Osteocyte (in vitro differentiated cells): ENCODE results near the gene ZNF774. TPM values are rescaled to one million over a fixed set of nuclear protein-coding genes. Genes with fewer than 3 reads are reported as not detected.
A peak's percentile ranks its signal among the peaks of the same experiment; 100 is the strongest.

Experiments
- DNase-seq: peaks from one replicate; pipeline ENCODE4 v3.0.0; 2021; ENCODE audit warnings: mixed read lengths; ENCODE audit not compliant: unreplicated experiment; ENCODE audit errors: extremely low spot score
- H3K27ac Mint-ChIP-seq: one replicate; pipeline ENCODE4 v1.8.0; 2021; ENCODE audit warnings: mild to moderate bottlenecking, mixed read lengths; ENCODE audit not compliant: unreplicated experiment
- H3K27me3 Mint-ChIP-seq: one replicate; pipeline ENCODE4 v1.8.0; 2021; ENCODE audit warnings: mixed read lengths; ENCODE audit not compliant: unreplicated experiment
- H3K36me3 Mint-ChIP-seq: one replicate; pipeline ENCODE4 v1.8.0; 2021; ENCODE audit warnings: mixed read lengths; ENCODE audit not compliant: unreplicated experiment
- H3K4me1 Mint-ChIP-seq: one replicate; pipeline ENCODE4 v1.8.0; 2021; ENCODE audit warnings: mixed read lengths; ENCODE audit not compliant: unreplicated experiment
- H3K4me3 Mint-ChIP-seq: one replicate; pipeline ENCODE4 v1.8.0; 2021; ENCODE audit warnings: mild to moderate bottlenecking, moderate library complexity, mixed read lengths; ENCODE audit not compliant: unreplicated experiment
- H3K9me3 Mint-ChIP-seq: one replicate; pipeline ENCODE4 v1.8.0; 2021; ENCODE audit warnings: mixed read lengths; ENCODE audit not compliant: unreplicated experiment
- total RNA-seq: library from RNA; stranded (reverse); gene quantifications from 2 replicates; pipeline ENCODE4 v1.2.1, GENCODE V29; 2021
- TF ChIP-seq, protein P1 (sequence below): fragments of 200-600 bp; sonication (generic); IDR thresholded peaks from 2 replicates; pipeline ENCODE4 v1.5.0; 2021; ENCODE audit warnings: antibody characterized with exemption, mild to moderate bottlenecking, moderate library complexity

ZNF774 gene
- total RNA-seq, 1 donor from 2014 or later = 1.6 TPM

DNA sequence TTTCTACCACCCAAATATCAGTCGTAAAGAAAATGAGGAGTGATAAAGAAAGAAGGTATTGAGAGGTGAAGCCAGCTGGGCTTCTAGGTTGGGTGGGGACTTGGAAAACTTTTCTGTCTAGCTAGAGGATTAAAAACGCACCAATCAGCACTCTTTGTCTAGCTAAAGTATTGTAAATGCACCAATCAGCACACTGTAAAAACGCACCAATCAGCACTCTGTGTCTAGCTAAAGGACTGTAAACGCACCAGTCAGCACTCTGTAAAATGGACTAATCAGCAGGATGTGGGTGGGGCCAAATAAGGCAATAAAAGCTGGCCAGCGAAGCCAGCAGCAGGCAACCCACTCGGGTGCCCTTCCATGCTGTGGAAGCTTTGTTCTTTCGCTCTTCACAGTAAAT is 23.0 kb downstream of the ZNF774 start:
- TF ChIP-seq, protein P1, sequence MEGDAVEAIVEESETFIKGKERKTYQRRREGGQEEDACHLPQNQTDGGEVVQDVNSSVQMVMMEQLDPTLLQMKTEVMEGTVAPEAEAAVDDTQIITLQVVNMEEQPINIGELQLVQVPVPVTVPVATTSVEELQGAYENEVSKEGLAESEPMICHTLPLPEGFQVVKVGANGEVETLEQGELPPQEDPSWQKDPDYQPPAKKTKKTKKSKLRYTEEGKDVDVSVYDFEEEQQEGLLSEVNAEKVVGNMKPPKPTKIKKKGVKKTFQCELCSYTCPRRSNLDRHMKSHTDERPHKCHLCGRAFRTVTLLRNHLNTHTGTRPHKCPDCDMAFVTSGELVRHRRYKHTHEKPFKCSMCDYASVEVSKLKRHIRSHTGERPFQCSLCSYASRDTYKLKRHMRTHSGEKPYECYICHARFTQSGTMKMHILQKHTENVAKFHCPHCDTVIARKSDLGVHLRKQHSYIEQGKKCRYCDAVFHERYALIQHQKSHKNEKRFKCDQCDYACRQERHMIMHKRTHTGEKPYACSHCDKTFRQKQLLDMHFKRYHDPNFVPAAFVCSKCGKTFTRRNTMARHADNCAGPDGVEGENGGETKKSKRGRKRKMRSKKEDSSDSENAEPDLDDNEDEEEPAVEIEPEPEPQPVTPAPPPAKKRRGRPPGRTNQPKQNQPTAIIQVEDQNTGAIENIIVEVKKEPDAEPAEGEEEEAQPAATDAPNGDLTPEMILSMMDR = no peak
- Mint-ChIP-seq H3K9me3 (no peaks in the 10 kb centered on the region), H3K4me1 (no peaks in the 10 kb centered on the region), H3K27me3 (no peaks in the 10 kb centered on the region), H3K36me3 (no peaks in the 10 kb centered on the region), H3K4me3 (no peak overlapping the region), H3K27ac (no peak overlapping the region)
- DNase-seq = no peak

DNA sequence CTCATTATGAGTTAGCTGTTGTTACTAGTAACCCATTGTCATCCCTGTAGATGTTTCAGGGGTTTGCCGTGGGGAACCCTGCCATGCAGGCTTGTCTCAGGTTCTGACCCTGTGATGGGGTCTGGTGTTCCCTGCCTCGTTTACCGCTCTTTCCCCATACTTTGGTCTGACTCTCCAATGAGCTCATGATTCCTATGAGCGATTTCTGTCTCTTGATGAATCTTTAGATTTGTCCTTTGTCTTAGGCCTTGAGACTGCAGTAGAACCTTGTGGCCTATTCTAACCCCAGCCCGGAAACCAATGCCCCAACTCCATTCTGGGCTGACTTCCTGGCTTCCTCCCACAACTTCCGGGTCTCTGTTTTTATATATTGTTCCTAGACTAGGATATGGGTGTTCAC is 24.7 kb downstream of the ZNF774 start:
- H3K36me3 Mint-ChIP-seq = no peaks in the 10 kb centered on the region
- TF ChIP-seq, protein P1 = no peak

DNA sequence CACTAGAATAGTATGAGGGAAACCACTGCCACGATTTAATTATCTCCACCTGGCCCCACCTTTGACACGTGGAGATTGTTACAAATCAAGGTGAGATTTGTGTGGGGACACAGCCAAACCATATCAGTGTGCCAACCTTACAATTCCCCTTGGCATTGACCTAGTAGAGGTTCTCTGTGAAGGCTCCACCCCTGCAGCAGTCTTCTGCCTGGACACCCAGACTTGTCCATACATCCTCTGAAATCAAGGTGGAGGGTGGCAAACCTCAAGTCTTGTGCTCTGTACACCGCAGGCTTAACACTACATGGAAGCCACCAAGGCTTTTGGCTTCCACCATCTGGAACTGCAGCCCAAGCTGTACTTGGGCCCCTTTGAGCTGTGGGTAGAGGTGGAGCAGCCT is 27.2 kb downstream of the ZNF774 start:
- H3K27me3 Mint-ChIP-seq = no peaks in the 10 kb centered on the region
- DNase-seq = no peak
- H3K4me1 Mint-ChIP-seq = no peaks in the 10 kb centered on the region
- no peak overlapping the region for H3K4me3 Mint-ChIP-seq
- H3K27ac Mint-ChIP-seq = no peak overlapping the region
- TF ChIP-seq, protein P1 = no peak
- no peaks in the 10 kb centered on the region for H3K9me3 Mint-ChIP-seq
- no peaks in the 10 kb centered on the region for H3K36me3 Mint-ChIP-seq

More for the DNA sequence above, 24.7 kb downstream of the ZNF774 start:
- DNase-seq = no peak
- H3K4me3 Mint-ChIP-seq = no peak overlapping the region
- H3K27ac Mint-ChIP-seq = no peak overlapping the region
- H3K4me1 Mint-ChIP-seq = no peaks in the 10 kb centered on the region
- H3K9me3 Mint-ChIP-seq = no peaks in the 10 kb centered on the region
- no peaks in the 10 kb centered on the region for H3K27me3 Mint-ChIP-seq

DNA sequence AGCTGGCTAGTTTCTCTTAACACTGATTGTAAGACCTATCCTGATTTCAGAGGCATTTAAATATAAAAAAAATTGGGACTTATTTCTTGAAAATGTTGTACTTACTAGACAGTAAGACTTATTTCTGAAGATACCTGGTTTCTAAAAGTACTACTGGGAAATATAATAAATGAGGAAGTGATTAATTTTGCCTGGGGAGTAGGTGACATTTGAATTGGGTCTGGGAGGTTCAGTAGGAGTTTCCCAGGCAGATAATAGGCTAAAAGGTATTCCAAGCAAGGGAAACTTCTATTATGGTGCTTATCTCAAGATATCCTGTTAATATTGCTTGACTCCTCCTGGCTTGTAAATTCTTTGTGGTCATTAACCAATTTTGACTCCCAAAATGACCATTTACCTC is 29.4 kb downstream of the ZNF774 start:
- no peaks in the 10 kb centered on the region for H3K36me3 Mint-ChIP-seq
- H3K4me3 Mint-ChIP-seq = no peak overlapping the region
- no peak for DNase-seq
- H3K9me3 Mint-ChIP-seq = no peaks in the 10 kb centered on the region
- TF ChIP-seq, protein P1 = no peak
- no peak overlapping the region for H3K27ac Mint-ChIP-seq
- H3K4me1 Mint-ChIP-seq = no peaks in the 10 kb centered on the region
- no peaks in the 10 kb centered on the region for H3K27me3 Mint-ChIP-seq

DNA sequence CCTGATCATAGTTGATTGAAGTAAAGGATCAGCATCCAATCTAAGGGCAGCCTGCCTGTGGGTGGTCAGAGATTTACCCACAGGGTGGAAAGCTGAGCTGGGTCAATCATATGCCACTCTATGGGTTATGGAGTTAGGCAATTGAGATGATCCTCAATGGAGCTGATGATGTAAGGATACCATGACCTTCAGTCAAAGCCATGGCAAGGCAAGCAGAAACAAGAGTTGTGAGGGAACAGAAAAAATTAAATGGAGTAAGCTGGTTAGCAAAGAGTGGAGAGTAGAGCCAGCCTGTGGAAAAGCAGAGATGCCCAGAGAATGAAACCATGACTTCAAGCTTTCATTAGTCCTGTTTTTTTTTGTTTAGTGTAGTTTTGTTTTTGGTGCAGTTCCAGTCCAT is 30.2 kb downstream of the ZNF774 start:
- Mint-ChIP-seq H3K9me3 (no peaks in the 10 kb centered on the region), H3K36me3 (no peaks in the 10 kb centered on the region), H3K4me3 (no peak overlapping the region), H3K27me3 (no peaks in the 10 kb centered on the region), H3K27ac (no peak overlapping the region), H3K4me1 (no peaks in the 10 kb centered on the region)
- peak; percentile 2 for DNase-seq
- TF ChIP-seq, protein P1 = no peak
